Measurements from ENCODE around the gene UPK2.
"Not testable (repeated sequence)": the region's sequence is repeated elsewhere in the genome, so short reads cannot be mapped to it uniquely, and the experiment has no call there.

The UPK2 gene

GRCh38 chr11:118939404-118939915 lies 16.6 kb upstream of the UPK2 start:
- DNase-seq, result no peak

- no peak for DNase-seq
Measured at GRCh38 chr11:118939953-118940598, 16.0 kb upstream of the UPK2 start.

GRCh38 chr11:118947091-118947490 lies 9.0 kb upstream of the UPK2 start:
- DNase-seq, result no peak

- no peak for DNase-seq
Measured at GRCh38 chr11:118948000-118948399, 8.1 kb upstream of the UPK2 start.

- peak; percentile 81 for DNase-seq
Measured at GRCh38 chr11:118953265-118953664, 2.8 kb upstream of the UPK2 start.

- DNase-seq, result peak; percentile 87
Measured at GRCh38 chr11:118953976-118954375, 2.1 kb upstream of the UPK2 start.

GRCh38 chr11:118956847-118957469 lies 860 bp downstream of the UPK2 start:
- DNase-seq, result no peak

- DNase-seq, result no peak
Measured at GRCh38 chr11:118957549-118957948, 1.5 kb downstream of the UPK2 start.

- DNase-seq, result no peak
Measured at GRCh38 chr11:118957968-118958367, 1.9 kb downstream of the UPK2 start.

- DNase-seq, result no peak
Measured at GRCh38 chr11:118958577-118958976, 2.5 kb downstream of the UPK2 start.

- DNase-seq, result no peak
Measured at GRCh38 chr11:118961189-118961588, 5.1 kb downstream of the UPK2 start.

- no peak for DNase-seq
Measured at GRCh38 chr11:118961591-118961990, 5.5 kb downstream of the UPK2 start.

- DNase-seq, result not testable (repeated sequence)
Measured at GRCh38 chr11:118969508-118969907, 13.4 kb downstream of the UPK2 start.

- no peak for DNase-seq
Measured at GRCh38 chr11:118971646-118972045, 15.5 kb downstream of the UPK2 start, which contains the start of gene FOXR1. FOXR1 (plus strand) TSS chr11:118971761; CDS start chr11:118971932, 171 bp downstream.

GRCh38 chr11:118973985-118974384 lies 17.9 kb downstream of the UPK2 start:
- no peak for DNase-seq

GRCh38 chr11:118975771-118976709 lies 19.9 kb downstream of the UPK2 start:
- peak; percentile 64 for DNase-seq

GRCh38 chr11:118979434-118979833 lies 23.3 kb downstream of the UPK2 start:
- DNase-seq, result no peak

GRCh38 chr11:118980191-118980881 lies 24.2 kb downstream of the UPK2 start:
- no peak for DNase-seq

- not testable (repeated sequence) for DNase-seq
Measured at GRCh38 chr11:118984337-118984736, 28.2 kb downstream of the UPK2 start.

GRCh38 chr11:118984825-118985224 lies 28.7 kb downstream of the UPK2 start:
- no peak for DNase-seq

- DNase-seq, result no peak
Measured at GRCh38 chr11:118988280-118988679, 32.2 kb downstream of the UPK2 start.

- not testable (repeated sequence) for DNase-seq
Measured at GRCh38 chr11:118991486-118992038, 35.5 kb downstream of the UPK2 start.
